Fibroblast of pulmonary artery (primary cell): ENCODE measurements around the gene LOXL4.

ENCODE experiments used
- DNase-seq: peaks from one replicate; pipeline ENCODE4 v3.0.0-alpha.2; 2010; ENCODE audit warnings: low read depth
- H3K4me3 ChIP-seq: replicated peaks from 2 replicates; pipeline ENCODE4 v1.5.1; 2011; ENCODE audit warnings: low read depth, mild to moderate bottlenecking, control low read depth, low read length, moderate library complexity
- CTCF ChIP-seq: IDR thresholded peaks from 2 replicates; pipeline ENCODE4 v1.5.1; 2011; ENCODE audit warnings: mild to moderate bottlenecking, control low read depth, low read length, inconsistent platforms; ENCODE audit errors: missing control alignments

Gene LOXL4

GRCh38 chr10:98254234-98254974 lies 13.6 kb downstream of the LOXL4 start:
- DNase-seq: no peak
- TF ChIP-seq CTCF: no peak
- H3K4me3 ChIP-seq: no peak overlapping the region

GRCh38 chr10:98253499-98253898 lies 14.5 kb downstream of the LOXL4 start:
- no peak overlapping the region for H3K4me3 ChIP-seq
- no peak for TF ChIP-seq CTCF
- no peak for DNase-seq

- no peak for TF ChIP-seq CTCF
- H3K4me3 ChIP-seq: no peak overlapping the region
- no peak for DNase-seq
Measured at GRCh38 chr10:98252464-98252863, 15.5 kb downstream of the LOXL4 start.

- TF ChIP-seq CTCF: no peak
- no peak overlapping the region for H3K4me3 ChIP-seq
- DNase-seq: no peak
Measured at GRCh38 chr10:98251399-98251798, 16.6 kb downstream of the LOXL4 start.

GRCh38 chr10:98249134-98249533 lies 18.9 kb downstream of the LOXL4 start:
- no peak for TF ChIP-seq CTCF
- H3K4me3 ChIP-seq: no peak overlapping the region
- DNase-seq: no peak

GRCh38 chr10:98248018-98248417 lies 20.0 kb downstream of the LOXL4 start:
- no peak overlapping the region for H3K4me3 ChIP-seq
- DNase-seq: no peak
- TF ChIP-seq CTCF: no peak
